ENCODE measurements around the gene SIAH2. TPM values are rescaled to one million over a fixed set of nuclear protein-coding genes. Genes with fewer than 3 reads are reported as not detected.

Gene SIAH2
- total RNA-seq, 1 donor from 2014 or later: 39.7 TPM

DNA sequence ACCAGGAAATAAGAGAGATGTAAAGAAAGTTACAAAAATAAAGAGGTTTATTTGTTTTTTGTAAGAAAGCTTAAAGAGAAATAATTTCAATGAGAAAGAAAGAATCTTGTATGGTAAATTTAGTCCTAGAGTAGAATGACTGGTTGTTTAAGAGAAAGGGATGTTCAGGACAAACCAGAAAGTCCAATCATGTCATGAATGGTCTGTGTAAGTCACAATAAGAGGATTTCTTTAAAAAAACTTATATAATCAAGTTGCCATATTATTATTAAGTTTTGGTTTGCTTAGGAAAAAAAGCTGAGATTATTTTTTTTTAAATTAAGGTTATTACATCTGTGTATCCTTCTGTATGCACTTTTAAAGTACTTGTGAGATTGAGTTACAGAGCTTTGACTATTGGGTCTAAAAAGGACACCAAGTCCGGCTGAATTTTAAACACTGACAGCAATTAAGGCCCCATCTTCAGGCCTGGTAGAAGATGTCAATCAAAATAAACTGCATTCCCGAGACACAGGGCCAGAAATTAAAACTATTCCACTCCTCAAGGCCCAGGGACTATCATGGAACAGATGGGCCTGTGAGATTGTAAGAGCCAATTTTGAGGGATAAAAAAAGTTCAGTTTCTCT is 71.4 kb downstream of the SIAH2 start:
- no peak for TF ChIP-seq CTCF (IDR thresholded peaks at IDR 0.05)
- H3K4me3 Mint-ChIP-seq (ENCODE audit: unreplicated experiment): no peak overlapping the region
- H3K36me3 Mint-ChIP-seq (ENCODE audit: low read depth): peaks cover 2% of the 10 kb centered on the region
- peaks cover 9% of the 10 kb centered on the region for H3K9me3 Mint-ChIP-seq (ENCODE audit: low read depth)
- peaks cover 2% of the 10 kb centered on the region for H3K27me3 Mint-ChIP-seq (ENCODE audit: low read depth)
- no peak overlapping the region for H3K27ac Mint-ChIP-seq (ENCODE audit: unreplicated experiment)
- no peaks in the 10 kb centered on the region for H3K4me1 Mint-ChIP-seq (ENCODE audit: low read depth)
- DNase-seq (ENCODE audit: low spot score): no peak

Other genes with a start within 250 kb of the SIAH2 start
- gene SERP1, start 216.7 kb downstream of the SIAH2 start, total RNA-seq: 90.8 to 103 TPM (median 91.4 TPM) in 3 replicates
- gene EIF2A, start 216.4 kb downstream of the SIAH2 start, total RNA-seq: 48.4 to 73.0 TPM (median 52.4 TPM) in 3 replicates
- 70.5 to 83.8 TPM (median 79.1 TPM) in 3 replicates for gene SELENOT, start 159.8 kb downstream of the SIAH2 start, total RNA-seq
- gene ERICH6, start 59.2 kb downstream of the SIAH2 start, total RNA-seq: not detected in 3 replicates
- not detected in 3 replicates for gene MINDY4B, start 142.3 kb upstream of the SIAH2 start, total RNA-seq
- not detected in 3 replicates for gene CLRN1, start 209.6 kb upstream of the SIAH2 start, total RNA-seq